MM.1S (cell line): ENCODE results near the gene BLOC1S3.

Source experiments
- DNase-seq: peaks from one replicate; pipeline ENCODE4 v3.0.0-alpha.2; 2015
- H2AFZ ChIP-seq: fragments of 300-600 bp; sonication (generic); 2 replicates; pipeline ENCODE4 v1.6.0; 2016; ENCODE audit warnings: antibody characterized with exemption, low read length
- H3F3A ChIP-seq: fragments of 300-600 bp; sonication (generic); 2 replicates; pipeline ENCODE4 v1.6.1; 2016; ENCODE audit warnings: mild to moderate bottlenecking, antibody characterized with exemption, low read length, moderate library complexity, mixed read lengths; ENCODE audit not compliant: insufficient read depth
- H3K27ac ChIP-seq: fragments of 300-600 bp; sonication (generic); 2 replicates; pipeline ENCODE4 v1.5.1; 2016; ENCODE audit warnings: mild to moderate bottlenecking, low read length
- H3K27me3 ChIP-seq: fragments of 300-600 bp; sonication (generic); replicated peaks from 2 replicates; pipeline ENCODE4 v1.6.0; 2016; ENCODE audit warnings: low read length; ENCODE audit not compliant: insufficient read depth
- H3K36me3 ChIP-seq: fragments of 300-600 bp; sonication (generic); replicated peaks from 2 replicates; pipeline ENCODE4 v1.6.1; 2016; ENCODE audit warnings: mild to moderate bottlenecking, low read length, mixed read lengths; ENCODE audit not compliant: insufficient read depth
- H3K4me1 ChIP-seq: fragments of 300-600 bp; sonication (generic); 2 replicates; pipeline ENCODE4 v1.6.1; 2016; ENCODE audit warnings: low read length, mixed read lengths
- H3K4me2 ChIP-seq: fragments of 300-600 bp; sonication (generic); 2 replicates; pipeline ENCODE4 v1.6.0; 2016; ENCODE audit warnings: low read depth, low read length
- H3K4me3 ChIP-seq: fragments of 300-600 bp; sonication (generic); 2 replicates; pipeline ENCODE4 v1.5.1; 2016; ENCODE audit warnings: low read length, mixed read lengths
- H3K79me2 ChIP-seq: fragments of 300-600 bp; sonication (generic); 2 replicates; pipeline ENCODE4 v1.6.1; 2016; ENCODE audit warnings: mixed run types, low read length, mixed read lengths
- H3K9ac ChIP-seq: fragments of 300-600 bp; sonication (generic); 2 replicates; pipeline ENCODE4 v1.6.1; 2016; ENCODE audit warnings: low read length, mixed read lengths
- H3K9me2 ChIP-seq: fragments of 300-600 bp; sonication (generic); replicated peaks from 2 replicates; pipeline ENCODE4 v1.6.1; 2016; ENCODE audit warnings: mild to moderate bottlenecking, low read length, mixed read lengths; ENCODE audit not compliant: insufficient read depth
- H3K9me3 ChIP-seq: fragments of 300-600 bp; sonication (generic); replicated peaks from 2 replicates; pipeline ENCODE4 v1.6.1; 2016; ENCODE audit warnings: mild to moderate bottlenecking, low read length, mixed read lengths; ENCODE audit not compliant: insufficient read depth
- H4K20me1 ChIP-seq: fragments of 300-600 bp; sonication (generic); 2 replicates; pipeline ENCODE4 v1.6.1; 2016; ENCODE audit warnings: mild to moderate bottlenecking, low read length, moderate library complexity, mixed read lengths; ENCODE audit not compliant: insufficient read depth
- EZH2 ChIP-seq: fragments of 300-600 bp; sonication (generic); optimal IDR thresholded peaks from 2 replicates; pipeline ENCODE3; 2017; ENCODE audit warnings: low read depth, mild to moderate bottlenecking, antibody characterized with exemption, low read length, mixed read lengths
- EZH2phosphoT487 ChIP-seq: fragments of 300-600 bp; sonication (generic); IDR thresholded peaks from 2 replicates; pipeline ENCODE4 v1.6.1; 2018; ENCODE audit warnings: antibody characterized with exemption, low read length
- TF ChIP-seq, protein P1 (sequence below): fragments of 300-600 bp; sonication (generic); IDR thresholded peaks from 2 replicates; pipeline ENCODE4 v1.5.1; 2016; ENCODE audit warnings: antibody characterized with exemption, low read length, mixed read lengths

BLOC1S3 gene

GRCh38 chr19:45152504-45153338 lies 25.9 kb upstream of the BLOC1S3 start:
- no peaks in the 10 kb centered on the region for H3K79me2 ChIP-seq
- H3K27me3 ChIP-seq, result peaks cover 5% of the 10 kb centered on the region
- no peaks in the 10 kb centered on the region for H3K9me2 ChIP-seq
- TF ChIP-seq EZH2, result no peak
- TF ChIP-seq, protein P1, sequence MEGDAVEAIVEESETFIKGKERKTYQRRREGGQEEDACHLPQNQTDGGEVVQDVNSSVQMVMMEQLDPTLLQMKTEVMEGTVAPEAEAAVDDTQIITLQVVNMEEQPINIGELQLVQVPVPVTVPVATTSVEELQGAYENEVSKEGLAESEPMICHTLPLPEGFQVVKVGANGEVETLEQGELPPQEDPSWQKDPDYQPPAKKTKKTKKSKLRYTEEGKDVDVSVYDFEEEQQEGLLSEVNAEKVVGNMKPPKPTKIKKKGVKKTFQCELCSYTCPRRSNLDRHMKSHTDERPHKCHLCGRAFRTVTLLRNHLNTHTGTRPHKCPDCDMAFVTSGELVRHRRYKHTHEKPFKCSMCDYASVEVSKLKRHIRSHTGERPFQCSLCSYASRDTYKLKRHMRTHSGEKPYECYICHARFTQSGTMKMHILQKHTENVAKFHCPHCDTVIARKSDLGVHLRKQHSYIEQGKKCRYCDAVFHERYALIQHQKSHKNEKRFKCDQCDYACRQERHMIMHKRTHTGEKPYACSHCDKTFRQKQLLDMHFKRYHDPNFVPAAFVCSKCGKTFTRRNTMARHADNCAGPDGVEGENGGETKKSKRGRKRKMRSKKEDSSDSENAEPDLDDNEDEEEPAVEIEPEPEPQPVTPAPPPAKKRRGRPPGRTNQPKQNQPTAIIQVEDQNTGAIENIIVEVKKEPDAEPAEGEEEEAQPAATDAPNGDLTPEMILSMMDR, result no peak
- no peak for TF ChIP-seq EZH2phosphoT487
- H3K27ac ChIP-seq, result no peak overlapping the region
- H3K9me3 ChIP-seq, result no peaks in the 10 kb centered on the region
- DNase-seq, result no peak
- no peak overlapping the region for H3K4me2 ChIP-seq
- no peaks in the 10 kb centered on the region for H3F3A ChIP-seq
- H3K36me3 ChIP-seq, result no peaks in the 10 kb centered on the region
- no peak overlapping the region for H2AFZ ChIP-seq
- H3K4me1 ChIP-seq, result no peaks in the 10 kb centered on the region
- no peaks in the 10 kb centered on the region for H4K20me1 ChIP-seq
- H3K9ac ChIP-seq, result no peak overlapping the region
- H3K4me3 ChIP-seq, result no peak overlapping the region

DNA sequence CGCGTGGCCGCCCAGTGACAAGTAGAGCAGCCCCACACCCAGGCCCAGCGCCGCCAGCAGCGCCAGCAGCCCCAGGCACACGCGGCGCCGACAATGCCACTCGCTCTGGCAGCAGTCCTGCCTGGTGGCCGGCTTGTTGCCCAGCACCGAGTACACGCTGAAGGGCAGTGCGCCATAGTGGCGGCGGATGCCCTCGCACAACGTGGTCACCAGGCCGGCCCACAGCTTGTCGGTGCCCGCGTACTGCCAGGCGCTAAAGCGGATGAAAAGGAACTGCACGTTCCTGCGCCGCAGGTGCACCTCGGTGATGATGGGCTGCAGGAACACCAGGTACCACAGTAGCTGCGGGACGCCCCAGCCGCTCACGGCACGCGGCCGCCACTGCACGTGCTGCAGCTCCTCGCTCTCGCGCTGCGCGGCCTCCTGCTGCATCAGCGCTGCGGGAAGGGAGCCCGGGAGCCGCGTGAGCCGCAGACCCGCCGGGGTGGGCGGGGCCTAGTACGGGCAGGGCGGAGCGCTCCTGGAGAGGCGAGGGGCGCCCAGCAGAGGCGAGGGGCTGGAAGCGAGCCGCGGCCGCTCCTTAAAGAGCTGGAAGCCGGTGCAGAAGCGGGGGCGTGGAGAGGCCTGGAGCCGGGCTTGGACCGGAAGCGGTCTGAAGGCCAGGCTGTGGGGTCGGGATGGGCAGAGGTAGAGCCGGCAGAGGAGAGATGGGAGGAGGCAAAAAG lies 25.1 kb upstream of the BLOC1S3 start:
- H3K9me2 ChIP-seq, result no peaks in the 10 kb centered on the region
- H3K4me2 ChIP-seq, result no peak overlapping the region

GRCh38 chr19:45154064-45154827 lies 24.3 kb upstream of the BLOC1S3 start:
- no peaks in the 10 kb centered on the region for H3K36me3 ChIP-seq
- H3F3A ChIP-seq, result no peaks in the 10 kb centered on the region
- H3K79me2 ChIP-seq, result no peaks in the 10 kb centered on the region
- no peak overlapping the region for H3K9ac ChIP-seq
- H3K27ac ChIP-seq, result no peak overlapping the region
- no peak overlapping the region for H2AFZ ChIP-seq
- no peak overlapping the region for H3K4me2 ChIP-seq
- no peaks in the 10 kb centered on the region for H4K20me1 ChIP-seq
- no peaks in the 10 kb centered on the region for H3K4me1 ChIP-seq
- DNase-seq, result no peak
- peaks cover 16% of the 10 kb centered on the region for H3K27me3 ChIP-seq
- TF ChIP-seq, protein P1, result no peak
- no peak for TF ChIP-seq EZH2
- H3K9me2 ChIP-seq, result no peaks in the 10 kb centered on the region
- no peak overlapping the region for H3K4me3 ChIP-seq
- no peaks in the 10 kb centered on the region for H3K9me3 ChIP-seq

More for the DNA sequence above, 25.1 kb upstream of the BLOC1S3 start:
- no peaks in the 10 kb centered on the region for H3K9me3 ChIP-seq
- H3K27ac ChIP-seq, result no peak overlapping the region
- H4K20me1 ChIP-seq, result no peaks in the 10 kb centered on the region
- TF ChIP-seq EZH2, result no peak
- TF ChIP-seq EZH2phosphoT487, result no peak
- TF ChIP-seq, protein P1, result no peak
- no peaks in the 10 kb centered on the region for H3K4me1 ChIP-seq
- H3K79me2 ChIP-seq, result no peaks in the 10 kb centered on the region
- no peak overlapping the region for H3K9ac ChIP-seq
- peaks cover 13% of the 10 kb centered on the region for H3K27me3 ChIP-seq
- no peaks in the 10 kb centered on the region for H3K36me3 ChIP-seq
- no peak overlapping the region for H3K4me3 ChIP-seq
- no peaks in the 10 kb centered on the region for H3F3A ChIP-seq
- no peak for DNase-seq
- H2AFZ ChIP-seq, result no peak overlapping the region
